ENCODE measurements around the gene JARID2. TPM values are rescaled to one million over a fixed set of nuclear protein-coding genes. Genes with fewer than 3 reads are reported as not detected.

JARID2 gene
- total and polyA plus RNA-seq, 9 of the 15 experiments (the other 6 are each of a cell fraction or from before 2014, with no cell fraction given): 5.0 to 29.0 (median 15.6) TPM

- FAIRE-seq: no peak
- Histone ChIP-seq H3K4me1 (replicated peaks in 1 of 2; ENCODE audit: control insufficient read depth in 2 of 2, insufficient read depth in 2 of 2, low read length in 2 of 2) (peaks cover 27 to 64% of the 10 kb centered on the region in 2 experiments), H3K9me1 (ENCODE audit: control insufficient read depth, insufficient read depth, low read length) (peaks cover 12% of the 10 kb centered on the region), H3K27me3 (ENCODE audit: control insufficient read depth in 2 of 2, insufficient read depth in 2 of 2, low read length in 2 of 2) (no peaks in the 10 kb centered on the region), H3K9ac (ENCODE audit: insufficient read depth in 1 of 2, low read depth in 2 of 2, low read length in 2 of 2) (no peak overlapping the region), H3K4me3 (no peak overlapping the region), H3K79me2 (ENCODE audit: control insufficient read depth, insufficient read depth, low read length) (peaks cover 95% of the 10 kb centered on the region), H3K4me2 (ENCODE audit: insufficient read depth, low read length) (peak overlapping the region; percentile 30; the same call in 1 of the 2 replicates), H3K36me3 (ENCODE audit: control insufficient read depth, insufficient read depth, low read length) (no peaks in the 10 kb centered on the region; the same call in 2 of the 3 replicates), H4K20me1 (replicated peaks; ENCODE audit: control insufficient read depth, insufficient read depth, low read length) (peaks cover 45% of the 10 kb centered on the region), H3K27ac (ENCODE audit: extremely low read depth, low read depth, low read length) (peak overlapping the region; percentile 10; the same call in 2 of the 3 replicates), H3K9me3 (replicated peaks; ENCODE audit: control insufficient read depth, insufficient read depth, low read depth, low read length) (no peaks in the 10 kb centered on the region), H2AFZ (ENCODE audit: low read depth, low read length) (no peak overlapping the region)
- CTCF ChIA-PET (ENCODE audit: low intra/inter-chr PET ratio): no interaction called here
- POLR2A ChIA-PET: interaction anchor here (0.8 to 1.7 kb wide), 5 partner anchors 9 to 20 kb away, joined by 3 to 4 read pairs (median 3); no protein-coding TSS in a partner anchor
- BruUV-seq (replicated peaks): no TSS peak
- in situ Hi-C loops (cut with MboI): no loop called here
- 75% methylated on average over 3 of the region's 3 CpGs for WGBS (ENCODE audit: insufficient coverage, low coverage, missing lambda C conversion rate)
- no peak for ATAC-seq
- no peak for DNase-seq (ENCODE audit: extremely low read depth in 1 of 4, low spot score in 3 of 4)
- intact Hi-C loops (cut with micrococcal nuclease): loop anchor here (5.0 kb wide), 1 partner anchor 37 kb away; no protein-coding TSS in a partner anchor
- TF ChIP-seq ZBTB33 (CRISPR knock-in tag; IDR thresholded peaks at IDR 0.05) (no peak), ZNF445 (CRISPR knock-in tag; IDR thresholded peaks at IDR 0.05; ENCODE audit: low read depth) (no peak), ZNF778 (CRISPR knock-in tag; IDR thresholded peaks at IDR 0.05) (no peak), HDAC8 (tag; IDR thresholded peaks at IDR 0.05) (no peak), ATF1 (CRISPR knock-in tag; IDR thresholded peaks at IDR 0.05) (no peak), ATF1 (tag; IDR thresholded peaks at IDR 0.05) (peak; percentile 13; the same call in 1 of the 2 replicates), ZNF408 (CRISPR knock-in tag; IDR thresholded peaks at IDR 0.05; ENCODE audit: low read depth) (no peak), ZC3H4 (CRISPR knock-in tag; IDR thresholded peaks at IDR 0.05; ENCODE audit: borderline replicate concordance) (no peak)
- TF ChIP-seq, protein P1, sequence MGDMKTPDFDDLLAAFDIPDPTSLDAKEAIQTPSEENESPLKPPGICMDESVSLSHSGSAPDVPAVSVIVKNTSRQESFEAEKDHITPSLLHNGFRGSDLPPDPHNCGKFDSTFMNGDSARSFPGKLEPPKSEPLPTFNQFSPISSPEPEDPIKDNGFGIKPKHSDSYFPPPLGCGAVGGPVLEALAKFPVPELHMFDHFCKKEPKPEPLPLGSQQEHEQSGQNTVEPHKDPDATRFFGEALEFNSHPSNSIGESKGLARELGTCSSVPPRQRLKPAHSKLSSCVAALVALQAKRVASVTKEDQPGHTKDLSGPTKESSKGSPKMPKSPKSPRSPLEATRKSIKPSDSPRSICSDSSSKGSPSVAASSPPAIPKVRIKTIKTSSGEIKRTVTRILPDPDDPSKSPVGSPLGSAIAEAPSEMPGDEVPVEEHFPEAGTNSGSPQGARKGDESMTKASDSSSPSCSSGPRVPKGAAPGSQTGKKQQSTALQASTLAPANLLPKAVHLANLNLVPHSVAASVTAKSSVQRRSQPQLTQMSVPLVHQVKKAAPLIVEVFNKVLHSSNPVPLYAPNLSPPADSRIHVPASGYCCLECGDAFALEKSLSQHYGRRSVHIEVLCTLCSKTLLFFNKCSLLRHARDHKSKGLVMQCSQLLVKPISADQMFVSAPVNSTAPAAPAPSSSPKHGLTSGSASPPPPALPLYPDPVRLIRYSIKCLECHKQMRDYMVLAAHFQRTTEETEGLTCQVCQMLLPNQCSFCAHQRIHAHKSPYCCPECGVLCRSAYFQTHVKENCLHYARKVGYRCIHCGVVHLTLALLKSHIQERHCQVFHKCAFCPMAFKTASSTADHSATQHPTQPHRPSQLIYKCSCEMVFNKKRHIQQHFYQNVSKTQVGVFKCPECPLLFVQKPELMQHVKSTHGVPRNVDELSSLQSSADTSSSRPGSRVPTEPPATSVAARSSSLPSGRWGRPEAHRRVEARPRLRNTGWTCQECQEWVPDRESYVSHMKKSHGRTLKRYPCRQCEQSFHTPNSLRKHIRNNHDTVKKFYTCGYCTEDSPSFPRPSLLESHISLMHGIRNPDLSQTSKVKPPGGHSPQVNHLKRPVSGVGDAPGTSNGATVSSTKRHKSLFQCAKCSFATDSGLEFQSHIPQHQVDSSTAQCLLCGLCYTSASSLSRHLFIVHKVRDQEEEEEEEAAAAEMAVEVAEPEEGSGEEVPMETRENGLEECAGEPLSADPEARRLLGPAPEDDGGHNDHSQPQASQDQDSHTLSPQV (IDR thresholded peaks at IDR 0.05): no peak
These were observed 94.3 kb downstream of the JARID2 start for GRCh38 chr6:15340105-15340601.

Data from K562 (cell line).